Measurements from ENCODE around the gene NEURL1B. TPM values are rescaled to one million over a fixed set of nuclear protein-coding genes. Genes with fewer than 3 reads are reported as not detected.

Gene NEURL1B
- total RNA-seq, 1 donor from 2014 or later = 1.5 TPM

GRCh38 chr5:172688349-172689217 is 47.5 kb downstream of the NEURL1B start:
- no peak for DNase-seq (ENCODE audit: extremely low spot score, unreplicated experiment)
- TF ChIP-seq CTCF (IDR thresholded peaks at IDR 0.05) = no peak
- H3K4me1 Mint-ChIP-seq (ENCODE audit: unreplicated experiment) = peaks cover 3% of the 10 kb centered on the region
- no peak overlapping the region for H3K27ac Mint-ChIP-seq (ENCODE audit: unreplicated experiment)
- H3K9me3 Mint-ChIP-seq (ENCODE audit: unreplicated experiment) = no peaks in the 10 kb centered on the region
- no peaks in the 10 kb centered on the region for H3K36me3 Mint-ChIP-seq (ENCODE audit: unreplicated experiment)
- no peaks in the 10 kb centered on the region for H3K27me3 Mint-ChIP-seq (ENCODE audit: unreplicated experiment)
- no peak overlapping the region for H3K4me3 Mint-ChIP-seq (ENCODE audit: unreplicated experiment)

- Mint-ChIP-seq H3K9me3 (ENCODE audit: unreplicated experiment) (no peaks in the 10 kb centered on the region), H3K27me3 (ENCODE audit: unreplicated experiment) (no peaks in the 10 kb centered on the region), H3K36me3 (ENCODE audit: unreplicated experiment) (no peaks in the 10 kb centered on the region), H3K4me1 (ENCODE audit: unreplicated experiment) (peaks cover 3% of the 10 kb centered on the region), H3K4me3 (ENCODE audit: unreplicated experiment) (no peak overlapping the region), H3K27ac (ENCODE audit: unreplicated experiment) (no peak overlapping the region)
- no peak for DNase-seq (ENCODE audit: extremely low spot score, unreplicated experiment)
- no peak for TF ChIP-seq CTCF (IDR thresholded peaks at IDR 0.05)
Measured at GRCh38 chr5:172689218-172689572, 48.1 kb downstream of the NEURL1B start.

GRCh38 chr5:172689801-172690200 is 48.7 kb downstream of the NEURL1B start:
- no peak overlapping the region for H3K4me3 Mint-ChIP-seq (ENCODE audit: unreplicated experiment)
- H3K4me1 Mint-ChIP-seq (ENCODE audit: unreplicated experiment) = peaks cover 3% of the 10 kb centered on the region
- no peak for DNase-seq (ENCODE audit: extremely low spot score, unreplicated experiment)
- H3K9me3 Mint-ChIP-seq (ENCODE audit: unreplicated experiment) = no peaks in the 10 kb centered on the region
- H3K27ac Mint-ChIP-seq (ENCODE audit: unreplicated experiment) = no peak overlapping the region
- H3K36me3 Mint-ChIP-seq (ENCODE audit: unreplicated experiment) = no peaks in the 10 kb centered on the region
- H3K27me3 Mint-ChIP-seq (ENCODE audit: unreplicated experiment) = no peaks in the 10 kb centered on the region
- TF ChIP-seq CTCF (IDR thresholded peaks at IDR 0.05) = no peak

- H3K4me3 Mint-ChIP-seq (ENCODE audit: unreplicated experiment) = no peak overlapping the region
- no peaks in the 10 kb centered on the region for H3K36me3 Mint-ChIP-seq (ENCODE audit: unreplicated experiment)
- no peaks in the 10 kb centered on the region for H3K9me3 Mint-ChIP-seq (ENCODE audit: unreplicated experiment)
- H3K27ac Mint-ChIP-seq (ENCODE audit: unreplicated experiment) = no peak overlapping the region
- TF ChIP-seq CTCF (IDR thresholded peaks at IDR 0.05) = no peak
- H3K27me3 Mint-ChIP-seq (ENCODE audit: unreplicated experiment) = no peaks in the 10 kb centered on the region
- peaks cover 5% of the 10 kb centered on the region for H3K4me1 Mint-ChIP-seq (ENCODE audit: unreplicated experiment)
- DNase-seq (ENCODE audit: extremely low spot score, unreplicated experiment) = no peak
Measured at GRCh38 chr5:172690258-172691075, 49.4 kb downstream of the NEURL1B start.

GRCh38 chr5:172691886-172692285 is 50.8 kb downstream of the NEURL1B start:
- Mint-ChIP-seq H3K27ac (ENCODE audit: unreplicated experiment) (no peak overlapping the region), H3K36me3 (ENCODE audit: unreplicated experiment) (no peaks in the 10 kb centered on the region), H3K4me1 (ENCODE audit: unreplicated experiment) (peaks cover 13% of the 10 kb centered on the region), H3K4me3 (ENCODE audit: unreplicated experiment) (no peak overlapping the region), H3K27me3 (ENCODE audit: unreplicated experiment) (no peaks in the 10 kb centered on the region), H3K9me3 (ENCODE audit: unreplicated experiment) (no peaks in the 10 kb centered on the region)
- TF ChIP-seq CTCF (IDR thresholded peaks at IDR 0.05) = no peak
- DNase-seq (ENCODE audit: extremely low spot score, unreplicated experiment) = no peak

All from osteocyte (in vitro differentiated cells).